Epidermal melanocyte (primary cell): ENCODE measurements around the gene PSG1.
"Not testable (repeated sequence)": the region's sequence is repeated elsewhere in the genome, so short reads cannot be mapped to it uniquely, and the experiment has no call there.

Experiments
- DNase-seq: peaks from one replicate; pipeline ENCODE4 v3.0.0; 2011; ENCODE audit warnings: low spot score; ENCODE audit not compliant: insufficient read length

The PSG1 gene

GRCh38 chr19:42882010-42882409 is 2.5 kb upstream of the PSG1 start:
- not testable (repeated sequence) for DNase-seq

GRCh38 chr19:42881279-42881678 is 1.8 kb upstream of the PSG1 start:
- DNase-seq: not testable (repeated sequence)

- not testable (repeated sequence) for DNase-seq
Observed at GRCh38 chr19:42880621-42881020, 1.1 kb upstream of the PSG1 start.

- not testable (repeated sequence) for DNase-seq
Observed at GRCh38 chr19:42876596-42876995, 2.9 kb downstream of the PSG1 start.

GRCh38 chr19:42875881-42876280 is 3.6 kb downstream of the PSG1 start:
- DNase-seq: not testable (repeated sequence)

GRCh38 chr19:42874901-42875813 is 4.4 kb downstream of the PSG1 start:
- DNase-seq: not testable (repeated sequence)

- not testable (repeated sequence) for DNase-seq
Observed at GRCh38 chr19:42874136-42874535, 5.4 kb downstream of the PSG1 start.

GRCh38 chr19:42872608-42873007 is 6.9 kb downstream of the PSG1 start:
- DNase-seq: no peak

- no peak for DNase-seq
Observed at GRCh38 chr19:42857544-42857867, 22.0 kb downstream of the PSG1 start.

GRCh38 chr19:42856866-42857543 is 22.5 kb downstream of the PSG1 start:
- DNase-seq: not testable (repeated sequence)

GRCh38 chr19:42854745-42855144 is 24.8 kb downstream of the PSG1 start:
- DNase-seq: not testable (repeated sequence)

GRCh38 chr19:42853231-42853630 is 26.3 kb downstream of the PSG1 start:
- not testable (repeated sequence) for DNase-seq

GRCh38 chr19:42852821-42853220 is 26.7 kb downstream of the PSG1 start:
- not testable (repeated sequence) for DNase-seq

GRCh38 chr19:42851718-42852280 is 27.7 kb downstream of the PSG1 start:
- not testable (repeated sequence) for DNase-seq

- DNase-seq: peak; percentile 17
Observed at GRCh38 chr19:42850981-42851717, 28.4 kb downstream of the PSG1 start.

- no peak for DNase-seq
Observed at GRCh38 chr19:42846597-42846996, 32.9 kb downstream of the PSG1 start.

- not testable (repeated sequence) for DNase-seq
Observed at GRCh38 chr19:42843631-42844030, 35.9 kb downstream of the PSG1 start.

- DNase-seq: not testable (repeated sequence)
Observed at GRCh38 chr19:42832746-42833442, 46.6 kb downstream of the PSG1 start.

GRCh38 chr19:42832023-42832680 is 47.4 kb downstream of the PSG1 start:
- not testable (repeated sequence) for DNase-seq
